ENCODE results near the gene SLC27A3. TPM values are rescaled to one million over a fixed set of nuclear protein-coding genes. Genes with fewer than 3 reads are reported as not detected.
A peak's percentile ranks its signal among the peaks of the same experiment; 100 is the strongest.

The SLC27A3 gene
- total RNA-seq, 2 experiments from 2014 or later = 3.8 to 4.4 TPM

GRCh38 chr1:153805886-153806719, 30.9 kb downstream of the SLC27A3 start:
- H3K36me3 Mint-ChIP-seq (ENCODE audit: low read depth) = peaks cover 63% of the 10 kb centered on the region
- H3K4me3 Mint-ChIP-seq = peak overlapping the region; percentile 22
- no peaks in the 10 kb centered on the region for H3K9me3 ChIP-seq (ENCODE audit: control insufficient read depth in 1 of 2, insufficient read depth in 1 of 2, low read length in 2 of 2)
- H3K27me3 ChIP-seq (ENCODE audit: control insufficient read depth in 1 of 2, insufficient read depth in 2 of 2, low read length in 2 of 2) = no peaks in the 10 kb centered on the region
- intact Hi-C loops (cut with DNase I, micrococcal nuclease) = loop anchor here in 1 of 2 experiments (1.0 kb wide), 1 partner anchor 117 kb away; no protein-coding TSS in a partner anchor
- peaks cover 42% of the 10 kb centered on the region for H3K4me1 Mint-ChIP-seq (ENCODE audit: low read depth)
- CTCF ChIA-PET = interaction anchor here (0.8 kb wide), 1 partner anchor 141 kb away, joined by 3 read pairs; the partner anchor contains the start of gene DENND4B
- H3K4me1 ChIP-seq (ENCODE audit: insufficient read depth, low read length) = peaks cover 21% of the 10 kb centered on the region
- H3K4me3 ChIP-seq (ENCODE audit: low read length) = no peak overlapping the region
- no peak for TF ChIP-seq CTCF (IDR thresholded peaks at IDR 0.05)
- DNase-seq = no peak
- no peaks in the 10 kb centered on the region for H3K27me3 Mint-ChIP-seq
- ATAC-seq (ENCODE audit: poor library complexity) = peak; percentile 1
- no peaks in the 10 kb centered on the region for H3K9me3 Mint-ChIP-seq
- peak overlapping the region; percentile 86 for H3K27ac Mint-ChIP-seq
- POLR2A ChIA-PET = interaction anchor here (0.7 to 4.1 kb wide), 5 partner anchors 116 to 532 kb away, joined by 3 to 20 read pairs (median 5); partner anchors contain the start of genes GATAD2B, JTB and RPS27
- peaks cover 43% of the 10 kb centered on the region for H3K36me3 ChIP-seq (ENCODE audit: insufficient read depth, low read length)
- H3K27ac ChIP-seq (ENCODE audit: low read depth in 1 of 2, low read length in 2 of 2) = peak overlapping the region; percentile 61 to 62

DNA sequence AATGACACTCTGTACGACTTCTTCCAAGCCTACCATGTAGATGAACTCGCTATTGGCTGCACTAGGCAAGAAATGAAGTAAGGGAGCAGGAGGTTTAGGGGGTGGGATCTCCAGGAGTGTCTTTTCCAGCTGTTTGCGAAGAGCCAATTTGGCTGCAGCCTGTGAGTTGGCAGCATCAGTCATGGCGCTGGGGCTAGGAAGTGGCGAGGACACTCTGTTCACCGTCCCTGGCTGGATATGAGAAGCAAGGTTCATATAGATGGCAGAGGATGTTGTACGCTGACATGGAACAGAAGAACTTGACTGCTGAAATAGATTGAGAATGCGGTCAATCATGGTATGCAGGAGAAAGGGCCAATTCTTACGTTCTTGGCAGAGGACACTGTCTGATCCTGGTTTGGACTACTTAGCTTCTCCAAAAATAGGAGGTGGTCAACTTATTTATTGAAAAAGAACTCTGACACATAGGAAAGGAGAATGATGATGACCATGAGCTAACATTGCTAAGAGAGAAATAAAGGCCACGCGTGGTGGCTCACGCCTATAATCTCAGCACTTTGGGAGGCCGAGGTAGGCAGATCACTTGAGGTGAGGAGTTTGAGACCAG, 41.2 kb downstream of the SLC27A3 start:
- no peak overlapping the region for H3K27ac ChIP-seq (ENCODE audit: low read depth in 1 of 2, low read length in 2 of 2)
- H3K36me3 Mint-ChIP-seq (ENCODE audit: low read depth) = peaks cover 86% of the 10 kb centered on the region
- no peak for ATAC-seq (ENCODE audit: poor library complexity)
- CTCF ChIA-PET = interaction anchor here (0.9 to 1.0 kb wide), 2 partner anchors 9 to 130 kb away, joined by 3 read pairs; partner anchors contain the start of gene DENND4B
- H3K4me1 ChIP-seq (ENCODE audit: insufficient read depth, low read length) = no peaks in the 10 kb centered on the region
- H3K36me3 ChIP-seq (ENCODE audit: insufficient read depth, low read length) = peaks cover 82% of the 10 kb centered on the region
- no peaks in the 10 kb centered on the region for H3K9me3 ChIP-seq (ENCODE audit: control insufficient read depth in 1 of 2, insufficient read depth in 1 of 2, low read length in 2 of 2)
- no peaks in the 10 kb centered on the region for H3K9me3 Mint-ChIP-seq
- intact Hi-C loops (cut with DNase I, micrococcal nuclease) = no loop called here
- no peaks in the 10 kb centered on the region for H3K27me3 ChIP-seq (ENCODE audit: control insufficient read depth in 1 of 2, insufficient read depth in 2 of 2, low read length in 2 of 2)
- TF ChIP-seq CTCF (IDR thresholded peaks at IDR 0.05) = no peak
- DNase-seq = no peak
- H3K27ac Mint-ChIP-seq = no peak overlapping the region
- no peak overlapping the region for H3K4me3 Mint-ChIP-seq
- H3K4me3 ChIP-seq (ENCODE audit: low read length) = no peak overlapping the region
- H3K4me1 Mint-ChIP-seq (ENCODE audit: low read depth) = no peaks in the 10 kb centered on the region
- no peaks in the 10 kb centered on the region for H3K27me3 Mint-ChIP-seq
- POLR2A ChIA-PET = no interaction called here

DNA sequence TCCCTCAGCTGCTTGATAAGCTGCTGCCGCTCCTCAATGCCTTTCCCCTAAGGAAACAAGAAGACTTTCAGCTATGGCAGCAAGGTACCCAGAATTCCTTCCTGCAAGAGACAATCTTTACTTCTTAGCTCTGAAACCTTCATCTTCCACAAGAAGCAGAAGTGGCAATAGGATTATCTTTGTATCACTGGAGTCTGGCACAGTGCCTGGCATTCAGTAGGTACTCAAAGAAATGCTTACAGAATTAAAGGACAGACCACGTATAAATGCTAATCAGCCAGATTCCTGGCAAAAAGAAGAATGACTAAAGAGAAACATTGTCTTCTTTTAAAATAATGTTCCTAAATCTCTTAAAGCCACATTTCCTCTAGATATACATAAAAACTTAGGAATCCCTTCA, 43.7 kb downstream of the SLC27A3 start:
- no peaks in the 10 kb centered on the region for H3K4me1 Mint-ChIP-seq (ENCODE audit: low read depth)

More for the DNA sequence above, 43.7 kb downstream of the SLC27A3 start:
- Histone ChIP-seq H3K27me3 (ENCODE audit: control insufficient read depth in 1 of 2, insufficient read depth in 2 of 2, low read length in 2 of 2) (no peaks in the 10 kb centered on the region), H3K4me3 (ENCODE audit: low read length) (no peak overlapping the region), H3K9me3 (ENCODE audit: control insufficient read depth in 1 of 2, insufficient read depth in 1 of 2, low read length in 2 of 2) (no peaks in the 10 kb centered on the region), H3K36me3 (ENCODE audit: insufficient read depth, low read length) (peaks cover 64% of the 10 kb centered on the region), H3K27ac (ENCODE audit: low read depth in 1 of 2, low read length in 2 of 2) (no peak overlapping the region), H3K4me1 (ENCODE audit: insufficient read depth, low read length) (no peaks in the 10 kb centered on the region)
- intact Hi-C loops (cut with DNase I, micrococcal nuclease) = no loop called here
- CTCF ChIA-PET = no interaction called here
- Mint-ChIP-seq H3K27ac (no peak overlapping the region), H3K9me3 (no peaks in the 10 kb centered on the region), H3K36me3 (ENCODE audit: low read depth) (peaks cover 68% of the 10 kb centered on the region), H3K4me3 (no peak overlapping the region), H3K27me3 (no peaks in the 10 kb centered on the region)
- ATAC-seq (ENCODE audit: poor library complexity) (no peak), DNase-seq (no peak)
- POLR2A ChIA-PET = no interaction called here
- TF ChIP-seq CTCF (IDR thresholded peaks at IDR 0.05) = no peak
